GM10266 (cell line): ENCODE measurements around the gene ERMARD.

ENCODE experiments used
- DNase-seq: peaks from one replicate; pipeline ENCODE4 v3.0.0; 2012; ENCODE audit errors: extremely low spot score
- TF ChIP-seq, protein P1 (sequence below): IDR thresholded peaks from 2 replicates; pipeline ENCODE4 v1.5.1; 2012; ENCODE audit warnings: mild to moderate bottlenecking, low read depth; ENCODE audit not compliant: control insufficient read depth, insufficient read depth; ENCODE audit errors: missing control alignments

ERMARD gene

DNA sequence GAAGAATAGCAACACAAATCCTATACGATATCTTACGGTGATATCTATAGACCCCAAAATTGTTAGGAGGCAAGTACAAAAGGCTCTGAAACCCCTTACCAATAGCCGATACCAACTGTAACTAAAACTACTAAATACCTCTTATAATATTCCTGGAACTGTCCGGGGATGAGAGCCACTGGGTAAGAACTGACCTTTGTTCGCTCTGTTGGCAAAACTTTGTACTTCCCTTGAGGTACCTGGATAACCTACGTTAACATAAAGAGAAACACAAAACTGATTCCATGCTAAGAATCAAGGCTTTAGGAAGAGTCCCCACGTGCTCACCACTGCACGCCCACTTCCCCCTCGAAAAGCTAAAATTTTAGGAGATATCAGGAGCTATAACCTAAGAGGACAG lies 36.8 kb upstream of the ERMARD start:
- DNase-seq, result no peak
- TF ChIP-seq, protein P1, sequence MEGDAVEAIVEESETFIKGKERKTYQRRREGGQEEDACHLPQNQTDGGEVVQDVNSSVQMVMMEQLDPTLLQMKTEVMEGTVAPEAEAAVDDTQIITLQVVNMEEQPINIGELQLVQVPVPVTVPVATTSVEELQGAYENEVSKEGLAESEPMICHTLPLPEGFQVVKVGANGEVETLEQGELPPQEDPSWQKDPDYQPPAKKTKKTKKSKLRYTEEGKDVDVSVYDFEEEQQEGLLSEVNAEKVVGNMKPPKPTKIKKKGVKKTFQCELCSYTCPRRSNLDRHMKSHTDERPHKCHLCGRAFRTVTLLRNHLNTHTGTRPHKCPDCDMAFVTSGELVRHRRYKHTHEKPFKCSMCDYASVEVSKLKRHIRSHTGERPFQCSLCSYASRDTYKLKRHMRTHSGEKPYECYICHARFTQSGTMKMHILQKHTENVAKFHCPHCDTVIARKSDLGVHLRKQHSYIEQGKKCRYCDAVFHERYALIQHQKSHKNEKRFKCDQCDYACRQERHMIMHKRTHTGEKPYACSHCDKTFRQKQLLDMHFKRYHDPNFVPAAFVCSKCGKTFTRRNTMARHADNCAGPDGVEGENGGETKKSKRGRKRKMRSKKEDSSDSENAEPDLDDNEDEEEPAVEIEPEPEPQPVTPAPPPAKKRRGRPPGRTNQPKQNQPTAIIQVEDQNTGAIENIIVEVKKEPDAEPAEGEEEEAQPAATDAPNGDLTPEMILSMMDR, result no peak

DNA sequence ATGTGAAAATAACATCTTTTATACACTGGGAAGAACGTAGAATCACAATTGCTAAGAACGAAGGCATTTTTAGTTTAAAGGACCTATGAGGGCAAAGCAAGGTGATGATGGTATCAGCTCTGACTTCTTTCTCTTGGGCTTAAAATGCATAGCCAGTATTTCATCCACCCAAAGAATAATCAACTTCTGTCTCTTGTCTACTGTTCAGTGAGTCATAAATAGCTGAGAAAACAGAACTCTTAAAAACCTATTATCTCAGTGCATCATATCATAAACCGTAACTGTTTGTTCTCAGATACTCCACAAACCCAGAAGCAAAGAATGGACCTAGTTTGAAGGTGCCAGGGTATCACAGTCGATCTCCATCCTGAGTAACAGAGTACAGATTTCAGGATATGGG lies 32.3 kb upstream of the ERMARD start:
- no peak for DNase-seq
- TF ChIP-seq, protein P1, result no peak

DNA sequence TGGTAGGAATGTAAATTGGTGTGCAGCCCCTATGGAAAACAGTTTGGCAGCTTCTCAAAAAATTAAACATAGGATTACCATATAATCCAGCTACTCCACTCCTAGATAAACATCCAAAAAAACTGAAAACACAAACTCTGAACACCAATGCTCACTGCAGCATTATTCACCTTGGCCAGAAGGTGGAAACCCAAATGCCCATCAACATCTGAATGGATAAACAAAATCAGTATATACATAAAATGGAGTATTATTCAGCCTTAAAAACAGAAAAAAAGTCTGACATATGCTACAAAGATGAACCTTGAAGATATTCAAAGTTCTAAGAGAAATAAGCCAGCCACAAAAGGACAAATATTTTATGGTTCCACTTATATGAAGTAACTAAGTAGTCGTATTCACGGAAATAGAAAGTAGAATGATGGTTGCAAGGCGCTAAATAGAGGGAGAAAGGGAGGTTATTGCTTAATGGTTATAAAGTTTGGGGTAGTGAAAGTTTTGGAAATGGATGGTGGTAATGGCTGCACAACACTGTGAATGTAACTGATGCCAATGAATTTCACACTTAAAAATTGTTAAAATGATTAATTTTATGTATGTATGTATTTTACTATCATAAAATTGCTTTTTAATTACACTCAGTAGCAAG lies 31.1 kb upstream of the ERMARD start:
- DNase-seq, result no peak
- TF ChIP-seq, protein P1, result no peak

DNA sequence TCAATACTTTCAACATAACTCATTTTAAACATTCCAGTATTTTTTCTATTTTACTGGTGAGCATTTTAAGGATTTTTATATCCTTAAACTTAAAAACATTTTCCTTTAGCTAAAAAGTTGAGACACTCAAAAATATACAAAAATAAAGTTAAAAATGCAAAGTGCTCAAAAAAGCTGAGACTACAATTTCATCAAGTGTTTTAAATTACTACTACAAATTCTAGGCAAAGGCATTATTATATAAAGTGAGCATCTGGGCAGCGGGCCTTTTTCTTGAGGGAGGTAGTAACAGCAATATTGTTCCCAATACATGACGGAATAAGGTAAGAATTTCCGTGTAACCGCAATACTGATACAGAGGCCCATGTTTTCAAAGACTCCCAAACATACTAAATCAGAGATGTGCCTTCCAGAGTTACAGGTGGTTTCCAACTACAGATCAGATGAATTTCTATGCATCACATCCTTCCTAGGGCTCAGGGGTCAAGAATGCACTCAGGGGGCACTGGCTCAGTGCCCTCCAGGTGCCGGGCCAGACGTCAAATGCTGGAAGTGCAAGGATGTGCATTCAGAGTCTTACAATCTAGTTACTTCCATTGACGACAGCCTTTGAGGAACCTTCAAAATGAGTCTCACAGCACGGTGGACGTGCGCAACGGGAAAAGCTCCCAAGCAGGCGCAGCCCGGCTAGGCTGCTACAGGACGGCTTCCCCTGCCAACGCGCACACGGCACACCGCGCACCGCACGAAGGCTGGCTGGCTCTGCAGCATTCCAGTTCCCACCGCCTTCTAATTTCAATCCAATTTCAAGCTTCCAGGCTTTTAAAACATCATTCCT lies 28.8 kb upstream of the ERMARD start:
- TF ChIP-seq, protein P1, result no peak

DNA sequence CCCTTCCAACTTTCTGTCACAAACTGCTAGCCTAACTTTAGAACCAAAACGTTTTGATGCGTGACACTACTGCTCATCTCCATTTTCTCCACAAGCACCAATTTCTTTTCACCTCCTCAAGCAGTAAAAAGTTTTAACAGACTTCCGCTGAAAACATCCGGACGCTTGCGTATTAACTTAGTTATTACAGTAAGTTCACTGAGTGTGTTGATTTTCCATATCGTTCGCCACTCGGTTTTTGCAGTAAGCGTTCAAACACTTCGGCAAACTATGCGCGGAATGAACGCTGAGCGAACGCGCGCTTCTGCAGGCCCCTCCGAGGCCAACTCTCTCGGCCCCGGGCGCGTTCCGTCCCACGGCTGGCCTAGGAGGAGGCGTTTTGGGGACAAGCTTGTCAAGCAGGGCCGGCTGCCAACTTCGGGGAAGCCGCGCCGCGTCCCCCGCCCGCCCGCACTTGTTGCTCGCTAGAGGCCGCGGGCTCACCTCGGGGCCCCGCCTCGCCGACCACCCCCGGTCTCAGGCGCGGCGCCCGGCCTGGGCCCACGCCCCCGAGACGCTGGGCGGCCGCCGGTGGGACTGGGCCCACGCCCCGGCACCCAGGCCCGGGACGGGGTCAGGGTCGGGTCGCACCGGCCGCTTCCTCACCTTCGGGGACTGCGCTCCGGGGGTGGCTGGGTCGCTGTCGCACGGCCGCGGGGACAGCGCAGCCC lies 28.1 kb upstream of the ERMARD start:
- TF ChIP-seq, protein P1, result no peak
- DNase-seq, result peak; percentile 73

More for the DNA sequence above, 28.8 kb upstream of the ERMARD start:
- DNase-seq, result peak; percentile 35

DNA sequence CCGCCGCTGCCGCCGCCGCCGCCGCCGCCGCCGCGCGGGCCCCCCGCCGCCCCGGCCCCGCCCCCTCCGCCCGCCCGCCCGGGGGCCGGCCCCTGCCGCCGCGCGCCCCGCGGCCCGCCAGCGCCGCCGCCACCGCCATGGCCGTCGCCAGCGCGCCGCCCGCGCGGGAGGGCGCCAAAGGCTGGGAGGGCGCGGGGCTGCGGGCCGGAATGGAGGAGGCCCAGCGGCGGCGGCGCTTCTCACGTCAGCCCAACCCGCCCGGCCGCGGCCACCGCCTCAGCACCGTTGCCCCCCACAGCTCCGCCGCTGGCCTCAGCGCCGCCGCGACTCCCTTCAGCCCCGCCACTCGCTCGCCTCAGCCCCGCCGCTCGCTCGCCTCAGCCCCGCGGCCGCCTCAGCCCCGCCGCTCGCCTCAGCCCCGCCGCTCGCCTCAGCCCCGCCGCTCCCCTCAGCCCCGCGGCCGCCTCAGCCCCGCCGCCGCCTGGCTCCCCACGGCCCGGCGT lies 27.4 kb upstream of the ERMARD start:
- peak; percentile 85 for DNase-seq
- TF ChIP-seq, protein P1, result peak; percentile 8
